Lower lobe of right lung (tissue), 2 donors: Measurements from ENCODE around the gene TTF2. TPM values are rescaled to one million over a fixed set of nuclear protein-coding genes. Genes with fewer than 3 reads are reported as not detected.

Experiments used
- ATAC-seq, 2 donors: fragments of 200-7000 bp; cut with Tn5 transposase; one replicate each; pipeline ENCODE4 v1.9.1; 2020 to 2022; ENCODE audit warnings: mild to moderate bottlenecking in 2 of 2, moderate library complexity in 2 of 2
- DNase-seq: peaks from one replicate; pipeline ENCODE4 v3.0.0-alpha.2; 2020
- H3K27ac ChIP-seq: fragments of 200-600 bp; one replicate; pipeline ENCODE4 v1.8.0; 2022
- H3K27me3 ChIP-seq: fragments of 200-600 bp; one replicate; pipeline ENCODE4 v1.8.0; 2022; ENCODE audit warnings: low read depth
- H3K36me3 ChIP-seq: fragments of 200-600 bp; one replicate; pipeline ENCODE4 v1.8.0; 2022; ENCODE audit warnings: mild to moderate bottlenecking
- H3K4me1 ChIP-seq: fragments of 200-600 bp; one replicate; pipeline ENCODE4 v1.8.0; 2022
- H3K4me3 ChIP-seq: fragments of 200-600 bp; one replicate; pipeline ENCODE4 v1.8.0; 2022; ENCODE audit warnings: mild to moderate bottlenecking
- H3K9me3 ChIP-seq: fragments of 200-600 bp; one replicate; pipeline ENCODE4 v1.8.0; 2022
- CTCF ChIP-seq: fragments of 200-600 bp; IDR thresholded peaks from one replicate; pipeline ENCODE4 v1.8.0; 2022; ENCODE audit warnings: antibody characterized with exemption, mild to moderate bottlenecking
- intact Hi-C: fragments of 100-400 bp; cut with DNase I; formaldehyde crosslinking; loops from one replicate; pipeline ENCODE4 v1.11.0; 2022
- long read RNA-seq: library from polyadenylated mRNA; unstranded; transcript quantifications from one replicate; pipeline ENCODE4 v2.0.0, GENCODE V29; 2021
- total RNA-seq: library from RNA; stranded (reverse); fragmentation: NEBNext Ultra II Directional; extraction: Animal tissue kit (Norgen Biotek cat#: 25700); gene quantifications from one replicate; pipeline ENCODE4 v1.2.1, GENCODE V29; 2021
- donor health status: DM: no; HTN: yes; CAD: no; lungs with severe emphysema.

The TTF2 gene
- 18.0 TPM for total RNA-seq
- long read RNA-seq, full-length matches to known transcripts = 2 of 13 reads
- long read RNA-seq, partial matches to known transcripts = 5 of 13 reads
- long read RNA-seq, other reads (novel, unspliced or antisense) = 6 of 13 reads

- peak within 1 kb of the TSS; percentile 79 for H3K27ac ChIP-seq
- intact Hi-C loops = loop anchor here (5.0 kb wide), 1 partner anchor 323 kb away; no protein-coding TSS in a partner anchor
- ATAC-seq (peak; percentile 99 to 100), DNase-seq (peak; percentile 89)
- H3K4me3 ChIP-seq = peak within 1 kb of the TSS; percentile 85
- no peaks in the 10 kb centered on the region for H3K9me3 ChIP-seq
- TF ChIP-seq CTCF = peak; percentile 14
- H3K36me3 ChIP-seq = no peaks in the 10 kb centered on the region
- H3K4me1 ChIP-seq = peaks cover 16% of the 10 kb centered on the region
- H3K27me3 ChIP-seq = no peaks in the 10 kb centered on the region
These were observed at the start of gene TTF2 for GRCh38 chr1:117059678-117060440. Gene TTF2 (plus strand): TSS chr1:117060326. CDS start chr1:117060347, 21 bp downstream.

- Histone ChIP-seq H3K27me3 (no peaks in the 10 kb centered on the region), H3K4me1 (no peaks in the 10 kb centered on the region), H3K36me3 (no peaks in the 10 kb centered on the region), H3K9me3 (no peaks in the 10 kb centered on the region), H3K4me3 (no peak overlapping the region), H3K27ac (no peak overlapping the region)
- DNase-seq (no peak), ATAC-seq (no peak)
- intact Hi-C loops = no loop called here
- no peak for TF ChIP-seq CTCF
These were observed 48.8 kb upstream of the TTF2 start for GRCh38 chr1:117011334-117011733.

GRCh38 chr1:117013309-117013858 lies 46.7 kb upstream of the TTF2 start:
- no peak for TF ChIP-seq CTCF
- no peaks in the 10 kb centered on the region for H3K36me3 ChIP-seq
- DNase-seq (no peak), ATAC-seq (no peak)
- H3K4me3 ChIP-seq = no peak overlapping the region
- no peak overlapping the region for H3K27ac ChIP-seq
- intact Hi-C loops = no loop called here
- no peaks in the 10 kb centered on the region for H3K27me3 ChIP-seq
- H3K4me1 ChIP-seq = peaks cover 5% of the 10 kb centered on the region
- no peaks in the 10 kb centered on the region for H3K9me3 ChIP-seq

- Histone ChIP-seq H3K27ac (no peak overlapping the region), H3K4me3 (no peak overlapping the region), H3K9me3 (no peaks in the 10 kb centered on the region), H3K27me3 (no peaks in the 10 kb centered on the region), H3K36me3 (no peaks in the 10 kb centered on the region), H3K4me1 (peaks cover 5% of the 10 kb centered on the region)
- ATAC-seq (no peak), DNase-seq (no peak)
- intact Hi-C loops = no loop called here
- TF ChIP-seq CTCF = no peak
These were observed 45.9 kb upstream of the TTF2 start for GRCh38 chr1:117014209-117014608.

GRCh38 chr1:117015724-117016123 lies 44.4 kb upstream of the TTF2 start:
- intact Hi-C loops = no loop called here
- H3K4me3 ChIP-seq = no peak overlapping the region
- no peak overlapping the region for H3K27ac ChIP-seq
- ATAC-seq (no peak), DNase-seq (no peak)
- TF ChIP-seq CTCF = no peak
- peaks cover 5% of the 10 kb centered on the region for H3K4me1 ChIP-seq
- H3K27me3 ChIP-seq = no peaks in the 10 kb centered on the region
- H3K36me3 ChIP-seq = no peaks in the 10 kb centered on the region
- no peaks in the 10 kb centered on the region for H3K9me3 ChIP-seq
